CD4-positive, alpha-beta memory T cell (primary cell): Measurements from ENCODE around the gene SORT1. TPM values are rescaled to one million over a fixed set of nuclear protein-coding genes. Genes with fewer than 3 reads are reported as not detected.
"Not testable (repeated sequence)": the region's sequence is repeated elsewhere in the genome, so short reads cannot be mapped to it uniquely, and the experiment has no call there.

ENCODE experiments used
- CTCF ChIA-PET: fragments of 350-600 bp; sonication (Branson Sonifier 250); formaldehyde crosslinking; loops from one replicate; lab custom pipeline; 2021; ENCODE audit warnings: inconsistent platforms; ENCODE audit not compliant: partially characterized antibody; lab: Charles Lee
- POLR2A ChIA-PET: fragments of 350-600 bp; sonication (Branson Sonifier 250); formaldehyde crosslinking; loops from one replicate; lab custom pipeline; 2021; ENCODE audit not compliant: partially characterized antibody; lab: Charles Lee
- DNase-seq, 5 donors: peaks; one replicate each; pipeline versions ENCODE4 v3.0.0 to v3.0.0-alpha.2; 2020 to 2022; ENCODE audit warnings: mixed read lengths in 1 of 5
- H3K27ac ChIP-seq: one replicate; pipeline ENCODE4 v1.7.0; 2013; ENCODE audit warnings: low read depth, low read length
- H3K27me3 ChIP-seq: 2 replicates; pipeline ENCODE4 v1.7.0; 2013; ENCODE audit warnings: mild to moderate bottlenecking, low read length, moderate library complexity; ENCODE audit not compliant: insufficient read depth
- H3K36me3 ChIP-seq: 2 replicates; pipeline ENCODE4 v1.7.0; 2013; ENCODE audit warnings: mild to moderate bottlenecking, low read length, moderate library complexity; ENCODE audit not compliant: insufficient read depth
- H3K4me1 ChIP-seq: 2 replicates; pipeline ENCODE4 v1.7.0; 2013; ENCODE audit warnings: mild to moderate bottlenecking, low read length, moderate library complexity; ENCODE audit not compliant: insufficient read depth
- H3K4me3 ChIP-seq, 2 donors: one replicate each; pipeline ENCODE4 v1.7.0; 2013; ENCODE audit warnings: low read length in 2 of 2, mild to moderate bottlenecking in 1 of 2
- H3K9me3 ChIP-seq, 2 donors: one replicate each; pipeline ENCODE4 v1.7.0; 2013; ENCODE audit warnings: low read length in 2 of 2, control low read depth in 1 of 2; ENCODE audit not compliant: control insufficient read depth in 1 of 2
- H3K27ac Mint-ChIP-seq, 7 donors: one replicate each; pipeline ENCODE4 v1.8.0; 2020 to 2021; ENCODE audit warnings: mixed read lengths in 7 of 7, mild to moderate bottlenecking in 6 of 7, inconsistent platforms in 3 of 7, moderate library complexity in 3 of 7
- H3K27me3 Mint-ChIP-seq, 2 donors: one replicate each; pipeline ENCODE4 v1.8.0; 2020 to 2021; ENCODE audit warnings: mixed read lengths in 2 of 2
- H3K36me3 Mint-ChIP-seq, 2 donors: one replicate each; pipeline ENCODE4 v1.8.0; 2020 to 2021; ENCODE audit warnings: mixed read lengths in 2 of 2, inconsistent platforms in 1 of 2, mild to moderate bottlenecking in 1 of 2
- H3K4me1 Mint-ChIP-seq, 4 donors: one replicate each; pipeline ENCODE4 v1.8.0; 2020 to 2021; ENCODE audit warnings: mixed read lengths in 4 of 4, mild to moderate bottlenecking in 1 of 4
- H3K4me3 Mint-ChIP-seq, 8 donors: one replicate each; pipeline ENCODE4 v1.8.0; 2020 to 2021; ENCODE audit warnings: mixed read lengths in 8 of 8, mild to moderate bottlenecking in 7 of 8, moderate library complexity in 6 of 8, inconsistent platforms in 3 of 8
- H3K9me3 Mint-ChIP-seq, 8 donors: one replicate each; pipeline ENCODE4 v1.8.0; 2020 to 2021; ENCODE audit warnings: mixed read lengths in 8 of 8, mild to moderate bottlenecking in 5 of 8, inconsistent platforms in 3 of 8, moderate library complexity in 1 of 8
- intact Hi-C: fragments of 100-400 bp; cut with micrococcal nuclease; formaldehyde crosslinking; loops from one replicate; pipeline ENCODE4 v1.15.1; 2023
- polyA plus RNA-seq, 2 donors: library from polyadenylated mRNA; unstranded; fragments of 300-500 nt; fragmentation: Illumina TruSeq; gene quantifications; one replicate each; pipeline ENCODE4 v1.2.3, GENCODE V29; 2021
- total RNA-seq, 2 experiments: library from RNA; stranded (reverse); gene quantifications; one replicate each; pipeline ENCODE4 v1.2.3, GENCODE V29; 2021

The SORT1 gene
- total and polyA plus RNA-seq, 4 experiments from 2014 or later, result 0.69 to 0.93 TPM; not detected in 2

DNA sequence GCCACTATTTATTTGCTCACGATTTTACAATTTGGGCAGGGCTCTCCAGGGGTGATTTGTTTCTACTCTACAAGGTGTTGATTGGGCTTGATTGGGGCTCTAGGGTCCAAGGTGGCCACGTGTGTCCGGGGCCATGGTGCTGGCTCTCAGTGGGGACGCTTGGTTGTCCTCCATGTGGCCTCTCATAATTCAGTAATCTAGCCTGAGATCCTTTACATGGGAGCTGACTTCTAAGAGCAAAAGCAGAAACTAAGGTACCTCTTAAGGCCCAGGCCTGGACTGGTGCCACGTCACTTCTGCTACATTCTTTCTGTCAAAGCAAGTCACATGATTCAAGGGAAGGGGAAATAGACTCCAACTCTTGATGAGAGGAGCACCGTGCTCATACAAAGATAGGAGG is 106.7 kb downstream of the SORT1 start:
- no peak for DNase-seq
- H3K4me1 ChIP-seq, result no peaks in the 10 kb centered on the region
- Mint-ChIP-seq H3K27ac (no peak overlapping the region), H3K9me3 (no peaks in the 10 kb centered on the region), H3K36me3 (no peaks in the 10 kb centered on the region), H3K27me3 (peaks cover 4 to 17% of the 10 kb centered on the region in 2 donors), H3K4me3 (no peak overlapping the region), H3K4me1 (no peaks in the 10 kb centered on the region)
- ChIA-PET CTCF (no interaction called here), POLR2A (no interaction called here)
- intact Hi-C loops, result no loop called here
- no peaks in the 10 kb centered on the region for H3K27me3 ChIP-seq
- no peaks in the 10 kb centered on the region for H3K9me3 ChIP-seq
- no peak overlapping the region for H3K4me3 ChIP-seq
- no peaks in the 10 kb centered on the region for H3K36me3 ChIP-seq
- H3K27ac ChIP-seq, result no peak overlapping the region

- peaks cover 4 to 10% of the 10 kb centered on the region in 2 donors for H3K27me3 Mint-ChIP-seq
- Histone ChIP-seq H3K9me3 (no peaks in the 10 kb centered on the region), H3K27ac (no peak overlapping the region), H3K27me3 (no peaks in the 10 kb centered on the region), H3K36me3 (no peaks in the 10 kb centered on the region), H3K4me1 (no peaks in the 10 kb centered on the region), H3K4me3 (no peak overlapping the region)
- ChIA-PET CTCF (no interaction called here), POLR2A (no interaction called here)
- H3K4me3 Mint-ChIP-seq, result no peak overlapping the region
- no peak overlapping the region for H3K27ac Mint-ChIP-seq
- no peaks in the 10 kb centered on the region for H3K9me3 Mint-ChIP-seq
- H3K36me3 Mint-ChIP-seq, result no peaks in the 10 kb centered on the region
- intact Hi-C loops, result no loop called here
- H3K4me1 Mint-ChIP-seq, result no peaks in the 10 kb centered on the region
- DNase-seq, result no peak
Observed at GRCh38 chr1:109290137-109290536, 107.6 kb downstream of the SORT1 start.

DNA sequence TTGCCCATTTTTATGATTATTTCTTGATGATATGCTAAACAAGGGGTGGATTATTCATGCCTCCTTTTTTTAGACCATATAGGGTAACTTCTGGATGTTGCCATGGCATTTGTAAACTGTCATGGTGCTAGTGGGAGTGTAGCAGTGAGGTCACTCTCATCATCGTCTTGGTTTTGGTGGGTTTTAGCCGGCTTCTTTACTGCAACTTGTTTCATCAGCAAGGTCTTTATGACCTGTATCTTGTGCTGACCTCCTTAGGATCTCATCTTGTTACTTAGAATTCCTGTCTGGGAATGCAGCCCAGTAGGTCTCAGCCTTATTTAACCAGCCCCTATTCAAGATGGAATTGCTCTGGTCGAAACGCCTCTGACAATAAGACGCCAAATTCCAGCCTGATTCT is 111.0 kb downstream of the SORT1 start:
- H3K4me3 Mint-ChIP-seq, H3K27me3 ChIP-seq, H3K27me3 Mint-ChIP-seq, H3K36me3 Mint-ChIP-seq, H3K36me3 ChIP-seq, DNase-seq, H3K4me3 ChIP-seq, H3K27ac ChIP-seq, H3K9me3 ChIP-seq, intact Hi-C loops, POLR2A ChIA-PET, H3K9me3 Mint-ChIP-seq: not testable (repeated sequence)
- H3K27ac Mint-ChIP-seq, result peak overlapping the region in 1 of 7 donors; percentile 37
- peaks cover 22% of the 10 kb centered on the region for H3K4me1 ChIP-seq
- peaks cover 8 to 26% (median 16%) of the 10 kb centered on the region in 4 donors for H3K4me1 Mint-ChIP-seq
- CTCF ChIA-PET, result interaction anchor here (0.7 to 0.9 kb wide), 2 partner anchors 16 to 26 kb away, joined by 3 read pairs; no protein-coding TSS in a partner anchor

- H3K27me3 ChIP-seq, result no peaks in the 10 kb centered on the region
- no peaks in the 10 kb centered on the region for H3K9me3 Mint-ChIP-seq
- H3K27ac Mint-ChIP-seq, result peak overlapping the region; percentile 71 to 93 (median 92)
- H3K27ac ChIP-seq, result peak overlapping the region; percentile 59
- intact Hi-C loops, result loop anchor here (1.0 to 2.0 kb wide), 4 partner anchors 115 to 248 kb away; partner anchors contain the start of genes CYB561D1 and PSMA5
- ChIA-PET CTCF (interaction anchor here (1.1 to 9.5 kb wide), 4 partner anchors 20 to 249 kb away, joined by 3 to 193 read pairs (median 90); partner anchors contain the start of genes CELSR2 and SORT1), POLR2A (interaction anchor here (0.5 to 2.4 kb wide), 9 partner anchors 34 to 1651 kb away, joined by 3 to 12 read pairs (median 6); partner anchors contain the start of genes ATXN7L2, CELSR2, ELAPOR1 and SARS1)
- H3K4me1 Mint-ChIP-seq, result peaks cover 8 to 30% (median 16%) of the 10 kb centered on the region in 4 donors
- peak overlapping the region; percentile 74 to 91 for H3K4me3 ChIP-seq
- H3K4me1 ChIP-seq, result peaks cover 23% of the 10 kb centered on the region
- H3K4me3 Mint-ChIP-seq, result peak overlapping the region; percentile 91 to 100 (median 96)
- DNase-seq, result no peak
- peaks cover 0 to 4% of the 10 kb centered on the region in 2 donors for H3K36me3 Mint-ChIP-seq
- H3K27me3 Mint-ChIP-seq, result no peaks in the 10 kb centered on the region
- H3K36me3 ChIP-seq, result no peaks in the 10 kb centered on the region
- no peaks in the 10 kb centered on the region for H3K9me3 ChIP-seq
Observed at GRCh38 chr1:109283748-109284600, 113.7 kb downstream of the SORT1 start.

DNA sequence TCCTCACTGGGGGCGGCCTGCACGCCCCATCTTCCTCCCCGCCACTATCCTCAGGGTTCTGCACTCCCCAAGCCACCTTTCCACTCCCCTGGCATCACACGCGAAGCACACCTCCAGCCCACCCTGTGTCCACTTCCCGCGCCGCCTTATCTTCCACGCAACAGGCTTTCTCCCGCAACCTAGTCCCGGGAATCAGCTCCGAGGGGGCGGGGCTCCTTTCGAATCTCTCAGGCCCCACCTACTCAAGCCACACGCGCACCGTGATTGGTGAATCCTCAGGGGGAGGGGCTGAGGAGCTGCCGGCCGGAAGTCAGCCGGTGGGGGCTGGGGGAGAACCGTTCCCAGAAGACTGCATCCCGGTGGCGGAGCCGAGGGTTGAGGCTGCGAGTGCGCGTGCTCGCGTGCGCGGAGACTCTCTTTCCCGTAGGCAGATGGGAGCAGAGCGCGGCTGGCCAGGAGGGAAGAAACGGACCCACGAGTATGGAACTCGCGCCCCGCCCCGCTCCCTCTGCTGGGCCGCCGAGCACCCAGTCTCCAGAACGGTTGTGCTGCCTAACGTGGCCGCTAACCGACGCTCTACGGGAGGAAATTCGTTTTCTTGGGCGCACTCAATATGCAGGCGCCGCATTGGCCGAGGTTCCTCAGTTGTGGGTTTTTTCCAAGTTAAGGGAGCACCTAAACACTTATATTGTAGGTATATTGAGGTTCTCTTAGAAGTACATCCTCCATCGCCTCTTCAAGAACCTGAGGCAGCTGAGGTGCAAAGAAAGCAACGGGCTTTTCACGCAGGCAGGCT is 114.6 kb downstream of the SORT1 start, which contains the start of gene PSRC1:
Gene PSRC1, minus strand, starts transcription at position 194 of the 796 bp plus-strand sequence.
- no peaks in the 10 kb centered on the region for H3K36me3 ChIP-seq
- H3K4me1 ChIP-seq, result peaks cover 23% of the 10 kb centered on the region
- H3K4me3 Mint-ChIP-seq, result peak within 1 kb of the TSS; percentile 91 to 100 (median 96)
- H3K27me3 Mint-ChIP-seq, result no peaks in the 10 kb centered on the region
- no peaks in the 10 kb centered on the region for H3K9me3 ChIP-seq
- H3K27me3 ChIP-seq, result no peaks in the 10 kb centered on the region
- H3K36me3 Mint-ChIP-seq, result peaks cover 0 to 4% of the 10 kb centered on the region in 2 donors
- H3K9me3 Mint-ChIP-seq, result no peaks in the 10 kb centered on the region
- CTCF ChIA-PET, result interaction anchor here (0.9 to 9.5 kb wide), 7 partner anchors 19 to 250 kb away, joined by 3 to 193 read pairs (median 5); partner anchors contain the start of genes CELSR2, CYB561D1 and SORT1
- peaks cover 8 to 30% (median 16%) of the 10 kb centered on the region in 4 donors for H3K4me1 Mint-ChIP-seq
- H3K27ac ChIP-seq, result peak within 1 kb of the TSS; percentile 59
- intact Hi-C loops, result loop anchor here (1.0 to 2.0 kb wide), 4 partner anchors 116 to 249 kb away; partner anchors contain the start of genes CYB561D1 and PSMA5
- H3K4me3 ChIP-seq, result peak within 1 kb of the TSS; percentile 74 to 91
- peak within 1 kb of the TSS; percentile 82 to 93 (median 92) for H3K27ac Mint-ChIP-seq
- DNase-seq, result peak; percentile 87 to 91 (median 88)
- POLR2A ChIA-PET, result interaction anchor here (0.5 to 2.4 kb wide), 16 partner anchors 33 to 1652 kb away, joined by 3 to 12 read pairs (median 4); partner anchors contain the start of genes ATXN7L2, CELSR2, ELAPOR1 and GNAI3

DNA sequence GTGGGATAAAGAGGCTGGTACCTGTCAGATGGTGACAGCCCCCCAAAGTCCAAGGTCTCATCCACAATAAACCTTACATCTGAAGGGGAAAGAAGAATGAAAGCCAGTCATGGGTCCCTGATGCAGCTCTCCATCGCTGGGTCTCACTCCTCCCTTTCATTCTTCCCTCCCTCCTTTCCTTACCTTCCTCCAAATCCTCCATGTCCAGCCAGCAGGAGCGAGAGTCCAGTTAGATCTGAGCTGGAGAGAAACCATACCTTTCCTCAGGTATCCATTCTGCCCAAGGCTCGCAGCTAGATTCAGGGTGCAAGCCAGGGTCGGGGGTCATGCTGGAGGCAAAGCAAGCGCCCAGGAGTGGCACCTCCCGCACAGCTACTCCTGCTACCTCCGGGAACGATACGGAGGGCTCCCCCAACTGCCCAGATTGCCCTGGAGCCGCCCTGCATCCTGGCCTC is 115.2 kb downstream of the SORT1 start:
- DNase-seq, result no peak
- H3K4me1 ChIP-seq, result peaks cover 23% of the 10 kb centered on the region
- H3K4me3 ChIP-seq, result peak overlapping the region; percentile 74 to 91
- no peaks in the 10 kb centered on the region for H3K36me3 ChIP-seq
- Mint-ChIP-seq H3K27ac (peak overlapping the region in 5 of 7 donors; percentile 83 to 93 (median 92)), H3K4me3 (peak overlapping the region; percentile 91 to 100 (median 96)), H3K36me3 (peaks cover 0 to 4% of the 10 kb centered on the region in 2 donors), H3K4me1 (peaks cover 8 to 30% (median 16%) of the 10 kb centered on the region in 4 donors), H3K9me3 (no peaks in the 10 kb centered on the region), H3K27me3 (no peaks in the 10 kb centered on the region)
- intact Hi-C loops, result loop anchor here (2.0 kb wide), 1 partner anchor 212 kb away; the partner anchor contains the start of gene CYB561D1
- peak overlapping the region; percentile 59 for H3K27ac ChIP-seq
- ChIA-PET POLR2A (interaction anchor here (0.7 to 2.4 kb wide), 13 partner anchors 33 to 590 kb away, joined by 3 to 12 read pairs (median 5); partner anchors contain the start of genes ATXN7L2, CELSR2, ELAPOR1 and GNAI3), CTCF (interaction anchor here (0.9 to 9.5 kb wide), 6 partner anchors 33 to 251 kb away, joined by 3 to 193 read pairs (median 4); partner anchors contain the start of genes CELSR2, CYB561D1 and SORT1)
- no peaks in the 10 kb centered on the region for H3K9me3 ChIP-seq
- no peaks in the 10 kb centered on the region for H3K27me3 ChIP-seq
